ENCODE results near the gene IFT81.
A peak's percentile ranks its signal among the peaks of the same experiment; 100 is the strongest.
"Not testable (repeated sequence)": the region's sequence is repeated elsewhere in the genome, so short reads cannot be mapped to it uniquely, and the experiment has no call there.

Gene IFT81

DNA sequence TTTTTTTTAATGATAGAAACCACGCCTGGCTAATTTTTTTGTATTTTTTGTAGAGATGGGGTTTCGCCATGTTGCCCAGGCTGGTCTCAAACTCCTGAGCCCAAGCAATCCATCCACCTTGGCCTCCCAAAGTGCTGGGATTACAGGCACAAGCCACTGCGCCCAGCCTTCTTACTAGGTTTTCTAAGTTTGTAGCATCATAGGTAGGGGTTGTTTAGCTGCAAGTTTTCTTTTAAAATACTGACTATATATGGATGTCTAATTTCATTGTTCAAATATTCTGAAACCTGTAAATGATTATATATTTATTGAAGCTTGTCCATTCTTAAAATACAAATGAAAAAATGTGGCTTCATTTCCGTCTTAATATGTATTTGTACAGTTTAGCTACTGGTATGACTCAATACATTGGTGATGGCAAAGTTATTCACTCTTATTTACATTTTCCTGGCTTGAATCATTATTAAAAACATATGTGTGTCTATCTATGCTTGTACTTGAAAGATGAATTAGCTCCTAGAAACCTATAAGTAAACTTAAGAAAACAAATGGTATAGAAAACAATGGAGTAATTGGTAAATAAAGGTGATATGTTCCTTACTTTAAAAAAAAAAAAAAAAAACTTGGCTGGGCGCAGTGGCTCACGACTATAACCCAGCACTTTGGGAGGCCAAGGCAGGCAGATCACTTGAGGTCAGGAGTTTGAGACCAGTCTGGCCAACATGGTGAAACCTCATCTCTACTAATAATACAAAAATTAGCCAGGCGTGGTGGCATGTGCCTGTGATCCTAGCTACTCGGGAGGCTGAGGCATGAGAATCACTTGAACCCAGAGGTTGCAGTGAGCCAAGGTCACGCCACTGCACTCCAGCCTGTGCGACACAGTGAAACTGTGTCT lies 87.7 kb downstream of the IFT81 start:
- DNase-seq: not testable (repeated sequence)

DNA sequence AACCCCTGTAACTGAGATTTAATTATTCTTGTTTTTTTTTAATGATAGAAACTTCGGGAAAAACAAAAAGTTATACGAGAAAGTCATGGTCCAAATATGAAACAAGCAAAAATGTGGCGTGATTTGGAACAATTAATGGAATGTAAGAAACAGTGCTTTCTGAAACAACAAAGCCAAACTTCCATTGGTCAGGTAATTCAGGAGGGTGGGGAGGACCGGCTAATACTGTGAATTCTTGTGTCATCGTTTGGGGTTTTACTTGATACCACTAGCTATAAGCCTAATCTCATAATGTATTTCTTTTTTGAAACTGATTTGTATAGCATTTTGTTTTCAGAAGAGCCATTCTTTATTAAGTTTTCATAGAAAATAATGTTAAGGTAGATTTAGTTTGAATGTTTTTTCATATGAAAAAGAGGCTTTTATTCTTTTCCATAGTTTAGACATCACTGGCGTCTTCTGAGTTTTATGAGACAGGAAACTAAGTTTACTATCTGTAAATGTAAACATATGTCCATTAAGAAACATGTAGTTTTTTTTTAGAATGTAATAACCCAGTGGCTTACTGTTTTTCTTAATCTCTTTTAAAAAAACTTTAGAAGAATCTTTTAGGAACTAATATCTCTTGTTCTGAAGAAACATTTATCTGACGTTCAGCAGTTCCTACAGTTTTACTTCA lies 94.0 kb downstream of the IFT81 start:
- no peak for DNase-seq

DNA sequence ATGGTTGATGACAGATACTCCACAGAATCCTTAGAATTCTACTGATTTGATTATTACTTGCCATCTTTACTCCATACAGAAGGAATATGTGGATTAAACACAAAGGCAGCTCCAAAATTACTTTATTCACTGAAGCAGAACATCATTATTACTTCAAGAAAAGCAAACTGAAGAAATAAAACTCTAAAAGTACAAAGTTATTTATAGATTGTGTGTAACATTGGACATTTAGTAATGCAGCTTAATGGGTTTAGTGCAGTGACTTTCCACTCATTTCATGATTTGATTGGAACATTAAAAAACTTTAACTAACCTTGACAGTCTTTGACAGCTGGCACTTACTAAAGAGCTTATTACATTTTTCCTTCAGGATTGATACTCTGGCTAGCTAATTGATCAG lies 97.9 kb downstream of the IFT81 start:
- DNase-seq: no peak

DNA sequence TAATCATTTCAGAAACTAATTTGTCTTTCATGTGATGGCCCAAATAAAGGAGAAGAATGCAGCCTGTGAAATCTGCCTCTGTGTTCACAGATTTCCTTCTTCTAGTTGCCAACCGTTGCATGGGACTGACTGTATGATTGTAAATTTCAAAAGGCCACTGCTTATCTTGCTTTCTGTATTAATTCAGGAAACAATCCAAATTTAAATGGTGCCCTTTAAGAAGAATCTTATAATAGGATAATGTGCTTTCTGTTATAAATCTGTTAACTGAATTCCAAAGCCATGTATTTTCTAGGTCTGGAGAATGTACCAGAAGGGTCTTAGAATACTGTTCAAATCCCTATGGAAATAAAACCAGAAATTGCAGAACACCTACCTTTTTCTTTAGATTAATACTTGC lies 98.3 kb downstream of the IFT81 start:
- DNase-seq: no peak

DNA sequence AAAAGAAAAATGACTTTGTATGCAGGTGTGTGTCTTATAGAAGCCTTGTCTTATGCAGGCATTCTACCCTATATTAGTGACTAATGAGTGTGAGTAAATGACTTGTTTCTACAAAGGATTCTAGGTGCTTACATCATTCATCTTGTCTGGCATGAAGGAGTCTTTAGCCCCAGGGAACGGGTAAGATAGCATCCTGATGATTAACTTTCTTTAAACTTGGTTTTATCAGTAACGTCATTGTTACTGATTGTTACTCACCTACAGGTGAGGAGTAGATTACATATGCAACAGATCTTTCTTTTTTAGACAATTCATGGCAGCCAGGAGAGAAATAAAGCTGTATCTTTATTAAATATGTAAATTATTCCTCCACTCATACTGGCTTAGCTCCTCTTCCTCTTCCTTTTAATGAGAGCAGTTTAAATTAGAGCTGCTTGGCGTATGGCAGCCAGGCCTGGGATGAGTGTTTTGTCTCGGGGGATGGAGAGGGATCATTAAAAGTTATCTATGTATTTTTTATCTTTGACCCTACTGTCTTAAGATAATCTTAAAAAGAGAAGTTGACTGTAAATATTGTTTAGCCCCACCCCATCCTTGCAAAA lies 99.7 kb downstream of the IFT81 start:
- DNase-seq: no peak

DNA sequence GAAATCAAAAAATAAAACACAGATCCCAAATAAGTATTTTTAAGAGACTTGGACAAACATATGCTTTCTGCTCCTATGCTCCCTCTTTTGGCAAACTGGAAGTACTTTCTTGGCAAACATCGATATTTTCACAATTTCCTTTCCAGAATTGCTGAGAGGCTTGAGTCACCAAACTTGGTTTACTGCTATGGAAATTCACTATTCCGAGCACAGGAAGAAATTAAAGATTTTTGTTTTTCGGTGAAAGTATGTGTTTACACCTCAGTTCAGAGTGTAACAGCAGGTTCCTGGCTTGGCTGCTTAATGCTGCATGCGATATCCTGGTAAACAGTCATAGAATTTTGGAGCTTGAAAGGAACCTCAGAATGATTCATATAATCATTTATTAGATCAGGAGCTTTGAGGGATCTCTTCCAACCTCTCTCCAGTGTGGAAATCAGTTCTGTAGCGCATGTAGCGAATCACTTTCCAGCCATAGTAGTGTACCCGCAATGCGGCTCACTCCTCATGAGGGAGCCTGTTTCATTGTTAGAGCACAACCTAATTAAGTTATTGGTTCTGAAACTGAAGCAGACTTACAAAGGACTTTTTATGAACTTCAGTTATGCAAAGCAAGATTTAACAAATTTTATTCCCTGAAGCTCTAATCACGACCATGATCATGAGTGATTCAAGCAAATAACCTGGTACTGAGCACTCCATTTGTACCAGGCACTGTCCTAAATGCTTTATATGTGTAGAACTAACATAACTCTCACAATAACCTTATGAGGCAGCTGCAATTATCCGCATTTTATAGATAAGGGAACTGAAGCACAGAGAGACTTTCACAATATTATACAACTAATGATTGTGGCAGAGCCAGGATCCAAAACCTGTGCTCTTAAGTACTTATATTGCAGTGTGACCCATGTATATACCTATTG lies 100.5 kb downstream of the IFT81 start:
- no peak for DNase-seq

DNA sequence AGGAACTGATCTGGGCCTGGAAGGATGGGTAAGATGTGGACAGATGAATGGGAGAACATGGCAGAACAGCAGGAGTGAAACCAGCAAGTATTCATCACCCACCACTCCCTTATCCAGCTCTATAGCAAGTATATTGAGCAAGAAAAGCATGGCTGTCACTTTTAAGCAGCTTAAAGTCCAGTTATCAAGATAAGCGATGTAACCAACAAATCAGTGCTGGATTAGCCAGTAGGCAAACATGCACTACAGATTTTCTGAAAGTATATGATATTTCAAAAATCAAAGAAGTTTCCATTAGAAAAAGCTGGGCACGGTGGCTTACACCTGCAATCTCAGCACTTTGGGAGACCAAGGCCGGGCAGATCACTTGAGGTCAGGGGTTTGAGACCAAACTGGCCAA lies 103.0 kb downstream of the IFT81 start:
- no peak for DNase-seq

DNA sequence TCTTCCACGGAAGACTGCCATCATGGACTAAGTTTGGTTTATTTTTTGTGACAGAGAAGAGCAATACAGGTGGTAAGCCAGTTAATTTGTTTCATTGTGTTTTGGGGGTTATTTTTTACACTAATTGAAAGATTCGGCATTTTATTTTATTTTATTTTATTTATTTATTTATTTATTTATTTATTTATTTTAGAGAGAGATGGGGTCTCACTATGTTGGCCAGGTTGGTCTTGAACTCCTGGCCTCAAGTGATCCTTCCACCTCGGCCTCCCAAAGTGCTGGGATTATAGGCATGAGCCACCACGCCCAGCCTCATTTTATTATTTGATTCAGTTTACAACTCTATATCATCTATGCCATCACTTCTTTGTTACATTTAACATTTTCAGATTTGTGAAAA lies 104.2 kb downstream of the IFT81 start:
- not testable (repeated sequence) for DNase-seq

DNA sequence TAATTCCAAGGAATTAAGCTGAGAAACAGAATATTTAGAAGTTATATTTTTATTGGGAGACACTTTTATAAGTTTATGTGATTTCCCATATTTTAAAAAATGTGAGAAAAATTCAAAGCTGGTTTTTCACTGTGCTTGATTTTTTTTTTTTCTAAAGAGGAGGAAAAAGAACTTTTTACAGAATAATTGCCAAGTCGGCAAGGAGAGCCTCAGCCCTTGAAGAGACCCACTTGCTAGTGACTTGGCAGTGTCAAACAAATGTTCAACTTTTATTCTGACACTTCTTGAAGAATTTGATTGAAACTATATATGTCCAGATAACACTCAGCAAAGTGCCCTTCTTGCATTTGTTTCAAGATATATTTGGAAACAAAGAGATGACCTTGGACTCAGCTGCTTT lies 104.6 kb downstream of the IFT81 start:
- no peak for DNase-seq

DNA sequence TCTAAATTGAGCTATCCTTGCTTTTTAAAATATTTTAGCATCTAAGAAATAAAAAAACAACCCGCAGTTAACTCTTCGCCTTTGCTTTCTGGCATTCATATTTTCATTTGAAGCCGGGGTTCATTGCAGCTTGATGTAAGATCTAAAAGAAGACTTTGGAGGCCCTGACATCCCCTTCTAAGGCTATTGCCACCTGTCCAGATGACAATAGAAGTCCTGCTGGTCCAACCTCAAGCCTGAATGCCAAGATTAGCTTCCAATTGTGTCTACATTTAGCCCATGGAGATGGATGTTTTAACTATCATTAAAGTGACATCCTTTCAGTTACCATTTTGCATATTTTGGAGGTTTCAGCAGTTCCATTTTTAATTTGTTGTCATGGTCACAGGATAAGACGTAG lies 105.3 kb downstream of the IFT81 start:
- DNase-seq: no peak

DNA sequence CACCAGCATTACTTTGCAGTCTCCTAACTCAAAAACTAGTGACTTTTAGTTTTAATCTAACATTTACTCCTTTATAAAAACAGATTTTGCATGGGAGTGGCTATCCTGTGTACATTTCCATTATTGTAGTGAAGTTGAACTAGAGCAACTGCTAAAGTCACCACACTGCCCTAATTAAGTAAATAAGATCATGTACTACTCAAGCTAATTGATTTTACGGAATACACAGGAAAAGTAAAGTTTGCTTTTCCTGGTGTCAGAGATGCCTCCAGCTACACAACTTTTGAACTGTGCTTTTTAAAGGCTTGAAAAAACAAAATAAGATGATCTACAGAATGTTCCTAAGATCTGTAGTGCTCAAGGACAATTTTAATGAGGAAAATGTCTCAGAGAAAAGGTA lies 106.5 kb downstream of the IFT81 start:
- no peak for DNase-seq

DNA sequence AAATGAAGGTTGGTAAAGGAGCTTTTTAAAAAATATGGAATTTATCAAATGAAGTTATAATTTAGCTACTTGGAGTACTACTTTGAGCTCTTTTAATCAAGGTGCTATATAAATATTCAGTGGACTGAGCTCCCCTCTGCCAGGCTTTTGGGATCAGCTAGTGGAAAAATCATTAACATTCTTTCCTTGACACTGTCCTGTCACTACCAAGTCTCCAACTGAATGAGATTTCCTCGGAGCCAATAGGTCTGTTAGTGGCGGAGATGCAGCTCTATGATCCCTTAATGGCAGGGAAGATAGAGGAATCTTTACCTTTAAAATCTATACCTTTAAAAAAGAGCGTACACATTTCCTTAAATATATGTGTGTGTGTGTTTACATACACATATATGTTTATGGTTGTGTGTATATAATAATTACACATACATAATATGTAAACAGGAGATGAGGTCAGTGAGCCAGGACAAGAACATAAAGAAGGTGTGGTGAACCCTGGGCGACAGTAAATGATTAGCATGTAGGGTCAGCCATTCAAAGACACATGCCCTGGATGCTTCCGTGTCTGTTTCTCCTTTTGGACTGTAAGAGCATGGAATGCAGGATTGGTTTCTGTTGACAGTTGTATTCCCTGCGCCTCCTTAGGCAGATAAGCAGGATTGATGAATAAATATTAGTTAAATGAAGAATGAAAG lies 109.2 kb downstream of the IFT81 start:
- no peak for DNase-seq

DNA sequence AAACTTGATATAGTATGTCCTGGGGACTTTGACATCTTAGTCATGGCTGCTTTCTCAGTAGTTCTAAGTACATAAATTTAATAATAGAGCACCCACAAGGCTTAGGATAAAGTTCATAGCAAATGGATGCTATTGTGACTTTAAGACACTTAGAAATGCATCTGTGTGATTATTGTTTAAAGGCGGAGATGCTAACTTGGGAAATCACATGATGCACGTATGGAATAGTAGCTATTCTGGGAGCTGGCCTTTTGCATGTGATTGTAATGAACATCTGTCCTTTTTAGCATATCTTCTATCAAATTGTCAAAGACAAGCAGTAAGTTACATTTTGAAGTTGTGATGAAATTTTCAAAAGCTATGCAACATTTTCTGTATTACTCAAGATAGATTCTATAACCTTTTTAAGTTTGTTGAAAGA lies 110.2 kb downstream of the IFT81 start:
- DNase-seq: no peak

DNA sequence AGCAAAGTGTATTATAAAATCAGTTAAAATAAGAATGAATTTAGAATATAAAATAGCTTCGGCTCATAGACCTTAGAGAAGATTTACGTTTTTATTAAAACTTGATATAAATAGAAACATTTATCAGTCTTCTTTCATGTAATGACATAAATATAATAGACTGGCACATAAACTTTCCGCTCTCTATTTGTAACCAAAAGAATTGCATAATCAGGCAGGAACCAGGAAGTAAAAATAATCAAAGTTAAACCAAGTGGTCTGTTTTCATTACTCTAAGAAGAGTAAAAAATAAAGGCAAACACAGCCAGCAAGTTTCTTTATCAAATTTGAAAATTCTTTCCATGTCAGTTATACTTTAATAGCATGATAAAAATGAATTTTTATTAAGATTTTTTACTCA lies 110.6 kb downstream of the IFT81 start:
- DNase-seq: no peak

DNA sequence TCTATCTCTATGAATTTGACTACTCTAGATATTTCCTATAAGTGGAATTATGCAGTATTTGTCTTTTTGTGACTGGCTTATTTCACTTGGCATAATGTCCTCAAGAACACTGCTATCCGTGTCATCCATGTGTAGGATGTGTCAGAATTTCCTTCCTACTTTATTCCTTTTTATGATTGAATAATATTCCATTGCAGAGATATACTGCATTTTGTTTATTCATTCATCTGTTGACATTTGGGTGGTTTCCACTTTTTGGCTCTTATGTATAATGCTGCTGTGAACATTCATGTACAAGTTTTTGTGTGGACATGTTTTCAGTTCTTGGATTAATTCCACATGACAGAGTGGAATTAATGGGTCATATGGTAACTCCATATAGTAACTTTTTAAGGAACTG lies 111.2 kb downstream of the IFT81 start:
- DNase-seq: no peak

DNA sequence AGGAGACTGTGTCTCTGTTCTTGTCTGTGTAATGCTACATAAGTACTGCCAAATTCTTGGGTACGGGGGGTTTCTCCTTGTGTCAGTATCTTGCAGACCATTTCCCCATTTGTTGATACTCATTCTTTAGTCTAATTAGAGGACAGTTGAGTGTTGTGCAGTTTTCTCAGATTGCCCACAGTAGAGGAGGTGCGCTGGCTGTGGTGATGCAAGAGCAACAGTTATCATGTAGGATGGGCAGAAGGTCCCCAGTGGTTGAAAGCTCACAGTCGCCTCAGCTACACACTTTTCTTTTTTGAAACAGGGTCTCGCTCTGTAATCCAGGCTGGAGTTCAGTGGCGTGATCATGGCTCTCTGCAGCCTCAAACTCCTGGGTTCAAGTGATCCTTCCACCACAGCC lies 119.1 kb downstream of the IFT81 start:
- DNase-seq: no peak

DNA sequence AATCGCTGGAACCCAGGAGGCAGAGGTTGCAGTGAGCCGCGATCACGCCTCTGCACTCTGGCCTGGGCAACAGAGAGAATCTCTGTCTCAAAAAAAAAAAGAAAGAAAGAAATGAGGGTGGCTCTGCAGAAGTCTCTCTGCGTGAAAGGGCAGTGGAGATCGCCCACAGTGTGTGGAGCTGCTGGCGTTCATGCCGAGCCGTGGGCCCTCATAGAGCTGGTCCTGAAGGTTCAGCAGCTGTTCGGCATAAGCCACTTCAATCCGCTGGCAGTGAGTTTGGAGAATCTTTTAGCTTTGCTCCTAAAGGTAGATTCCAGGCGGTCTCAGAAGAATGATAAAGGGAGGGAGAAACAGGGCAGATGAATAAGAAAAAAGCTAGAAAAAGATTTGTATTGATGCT lies 120.2 kb downstream of the IFT81 start:
- DNase-seq: no peak

DNA sequence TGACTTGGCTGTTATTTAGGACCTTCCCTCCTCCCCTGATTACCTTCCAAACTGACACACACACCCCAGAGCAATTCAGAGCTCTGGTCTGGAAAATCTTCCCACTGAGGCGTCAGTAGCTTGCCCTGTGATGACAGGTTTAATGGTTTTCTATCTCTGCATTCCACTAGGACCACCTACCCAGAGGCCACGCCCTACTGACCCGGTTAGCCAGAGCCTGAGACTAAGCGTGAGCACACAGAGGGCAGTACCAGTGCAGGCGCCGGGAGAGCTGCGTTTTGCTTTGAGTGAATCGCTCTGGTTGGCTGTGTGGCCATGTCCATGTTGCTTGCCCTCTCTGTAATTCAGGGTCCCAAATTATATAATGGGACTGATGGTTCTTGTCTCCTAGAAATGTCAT lies 120.7 kb downstream of the IFT81 start:
- no peak for DNase-seq

DNA sequence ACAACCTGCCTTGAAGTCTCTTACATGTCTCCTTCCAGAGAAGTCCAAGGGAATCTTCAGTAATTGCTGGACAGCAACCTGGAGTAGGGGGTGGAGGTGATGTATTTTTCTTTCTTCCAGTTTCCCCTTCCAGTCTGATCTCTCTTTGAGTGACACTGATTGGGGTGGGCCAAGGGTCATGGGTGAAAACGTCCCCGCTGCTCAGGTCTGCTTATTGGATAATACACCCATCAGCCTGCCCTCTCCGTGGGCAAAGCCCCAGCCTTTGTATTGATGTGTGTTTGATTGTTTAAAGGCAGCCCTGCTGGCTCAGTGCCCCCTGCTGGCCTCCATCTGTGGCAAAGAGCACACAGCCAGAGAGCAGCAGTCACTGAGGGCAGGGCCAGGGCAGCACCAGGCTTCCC lies 121.2 kb downstream of the IFT81 start:
- DNase-seq: no peak

DNA sequence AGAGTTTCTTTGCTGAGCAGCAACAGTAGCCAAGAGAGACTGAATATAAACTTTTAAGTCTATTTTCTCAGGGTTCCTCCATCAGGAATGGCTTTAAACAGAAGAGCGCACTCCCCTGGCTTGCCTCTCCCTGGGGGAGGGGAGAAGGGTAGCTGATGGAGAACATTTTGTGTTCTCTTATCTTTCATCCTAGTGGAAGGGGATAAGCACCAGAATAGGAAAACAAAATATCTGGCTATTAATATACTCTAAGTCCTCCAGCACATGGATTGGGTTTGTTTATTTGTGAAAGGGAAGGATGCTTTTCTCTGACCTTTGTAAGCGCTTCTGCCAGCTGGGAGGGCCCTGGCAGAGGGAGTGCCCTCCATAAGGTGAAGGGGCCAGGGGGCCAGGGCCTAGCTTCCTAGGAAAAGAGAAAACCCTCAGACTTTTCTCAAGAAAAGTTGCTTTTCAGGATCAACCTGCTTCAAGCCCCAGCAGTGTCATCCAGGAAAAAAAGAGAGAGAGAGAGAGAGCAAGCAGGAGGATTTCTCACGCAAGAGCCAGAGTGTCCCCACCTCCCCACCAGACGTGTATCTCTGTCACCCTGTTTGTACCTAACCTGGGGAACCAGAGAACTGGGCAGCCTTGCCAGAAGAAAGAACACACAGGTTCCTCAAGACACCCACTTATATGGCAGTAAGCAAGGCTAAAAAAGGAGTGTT lies 122.6 kb downstream of the IFT81 start:
- no peak for DNase-seq

DNA sequence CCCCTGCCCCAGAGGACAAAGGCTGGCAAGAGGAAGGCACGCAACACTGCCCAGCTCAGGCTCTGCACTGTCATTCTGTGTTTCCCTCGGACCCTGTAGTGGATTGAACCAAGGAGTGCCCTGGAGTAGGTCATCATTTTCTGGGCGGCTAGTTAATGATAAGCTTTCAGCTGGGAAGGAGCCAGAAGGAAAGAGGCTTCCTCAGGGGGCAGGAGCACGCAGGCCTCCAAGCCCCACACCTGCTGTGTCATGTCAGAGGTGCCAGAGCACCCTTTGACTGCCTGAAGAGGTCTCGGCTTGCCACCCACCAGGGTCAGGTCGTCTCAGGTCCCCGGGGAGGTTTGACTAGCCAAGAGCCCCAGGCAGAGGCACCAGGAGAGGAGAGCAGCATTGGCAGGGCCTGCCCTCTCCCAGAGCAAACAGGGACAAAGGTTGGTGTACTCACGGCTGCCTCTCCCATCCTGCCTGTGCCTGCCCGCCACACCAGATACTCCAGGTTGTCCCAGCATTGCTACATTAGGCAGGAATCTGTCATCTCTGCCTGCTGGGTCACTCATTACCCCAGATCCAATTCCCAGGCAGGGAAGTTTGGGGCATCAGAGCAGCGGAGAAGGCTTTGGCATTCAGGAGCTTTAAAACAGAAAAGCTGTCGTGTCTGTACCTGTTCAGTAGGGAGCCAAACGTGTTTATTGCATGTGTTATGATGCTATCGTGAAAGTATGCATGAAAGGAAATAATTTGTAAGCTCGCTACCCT lies 123.4 kb downstream of the IFT81 start:
- peak; percentile 41 for DNase-seq
